Measurements from ENCODE around the gene TUBGCP5.

The TUBGCP5 gene

GRCh38 chr15:22973286-22973685 lies 66.1 kb downstream of the TUBGCP5 start:
- TF ChIP-seq CTCF (IDR thresholded peaks at IDR 0.05; ENCODE audit: extremely low read depth, missing control alignments): no peak
- DNase-seq (ENCODE audit: low spot score): peak; percentile 44

- TF ChIP-seq CTCF (IDR thresholded peaks at IDR 0.05; ENCODE audit: extremely low read depth, missing control alignments): no peak
These were observed 69.9 kb downstream of the TUBGCP5 start for GRCh38 chr15:22969489-22969888.

GRCh38 chr15:22968366-22968765 lies 71.0 kb downstream of the TUBGCP5 start:
- no peak for DNase-seq (ENCODE audit: low spot score)
- no peak for TF ChIP-seq CTCF (IDR thresholded peaks at IDR 0.05; ENCODE audit: extremely low read depth, missing control alignments)

More at GRCh38 chr15:22969489-22969888, 69.9 kb downstream of the TUBGCP5 start:
- DNase-seq (ENCODE audit: low spot score): no peak

- TF ChIP-seq CTCF (IDR thresholded peaks at IDR 0.05; ENCODE audit: extremely low read depth, missing control alignments): no peak
- DNase-seq (ENCODE audit: low spot score): no peak
These were observed 72.1 kb downstream of the TUBGCP5 start for GRCh38 chr15:22967084-22967770.

GRCh38 chr15:22966321-22967083 lies 72.9 kb downstream of the TUBGCP5 start:
- no peak for TF ChIP-seq CTCF (IDR thresholded peaks at IDR 0.05; ENCODE audit: extremely low read depth, missing control alignments)
- no peak for DNase-seq (ENCODE audit: low spot score)

- TF ChIP-seq CTCF (IDR thresholded peaks at IDR 0.05; ENCODE audit: extremely low read depth, missing control alignments): no peak
- DNase-seq (ENCODE audit: low spot score): no peak
These were observed 75.7 kb downstream of the TUBGCP5 start for GRCh38 chr15:22963641-22964040.

GRCh38 chr15:22962611-22963010 lies 76.8 kb downstream of the TUBGCP5 start:
- TF ChIP-seq CTCF (IDR thresholded peaks at IDR 0.05; ENCODE audit: extremely low read depth, missing control alignments): no peak
- DNase-seq (ENCODE audit: low spot score): no peak

Measured in GM20000 (cell line).